Stimulated activated CD4-positive, alpha-beta T cell treated with anti-CD3 and anti-CD28 coated beads, Interleukin-1b, Interleukin-23, amount 100 ng/mL, for 24 hours (primary cell): ENCODE results near the gene PXYLP1.

ENCODE experiments used
- DNase-seq, 4 experiments: peaks; one replicate each; pipeline ENCODE4 v3.0.0-alpha.2; 2020; ENCODE audit warnings: low read depth in 4 of 4, low spot score in 1 of 4

PXYLP1 gene

GRCh38 chr3:141246958-141247301 lies 15.3 kb downstream of the PXYLP1 start:
- no peak for DNase-seq

GRCh38 chr3:141248064-141248463 lies 16.4 kb downstream of the PXYLP1 start:
- no peak for DNase-seq

- no peak for DNase-seq
Observed at GRCh38 chr3:141249041-141249440, 17.4 kb downstream of the PXYLP1 start.

DNA sequence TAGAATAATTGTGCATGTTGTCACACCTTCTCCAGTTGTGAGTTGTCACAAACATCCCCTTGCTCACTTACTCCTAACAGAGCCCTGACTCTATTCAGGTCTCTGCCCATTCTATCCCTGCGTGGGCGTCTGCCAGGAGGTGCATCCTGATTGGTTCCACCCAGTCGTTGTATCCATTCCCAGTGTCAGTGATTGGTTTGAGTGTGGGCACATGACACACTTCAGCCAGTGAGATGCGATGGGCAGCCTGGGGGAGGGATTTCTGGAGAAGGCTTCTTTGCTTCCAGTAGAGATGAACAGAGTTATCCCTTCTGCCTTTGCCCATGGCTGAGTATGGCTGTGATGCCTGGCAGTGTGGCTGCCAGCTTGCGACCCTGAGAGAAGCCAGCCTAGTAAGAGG lies 18.7 kb downstream of the PXYLP1 start:
- DNase-seq: no peak

DNA sequence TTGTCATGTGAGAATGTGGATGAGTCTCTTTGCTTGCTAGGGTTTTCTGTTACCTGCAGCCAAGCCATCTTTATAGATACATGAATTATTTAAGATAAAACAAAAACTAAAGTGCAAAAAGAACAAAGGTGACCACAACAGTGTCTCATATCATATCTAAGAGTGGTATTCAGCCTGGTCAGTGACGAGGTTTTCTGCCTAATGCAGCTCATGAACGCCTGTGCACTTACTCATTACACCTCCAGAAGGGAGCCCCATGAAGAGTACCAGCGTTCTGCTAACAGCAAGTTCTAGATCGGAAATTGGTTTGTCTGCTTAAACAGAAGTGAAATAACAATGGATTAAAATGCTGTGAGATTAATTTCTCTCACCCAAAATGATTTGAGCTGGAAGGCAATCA lies 19.2 kb downstream of the PXYLP1 start:
- no peak for DNase-seq

- no peak for DNase-seq
Observed at GRCh38 chr3:141253326-141253725, 21.7 kb downstream of the PXYLP1 start.

- DNase-seq: no peak
Observed at GRCh38 chr3:141253811-141254210, 22.2 kb downstream of the PXYLP1 start.

DNA sequence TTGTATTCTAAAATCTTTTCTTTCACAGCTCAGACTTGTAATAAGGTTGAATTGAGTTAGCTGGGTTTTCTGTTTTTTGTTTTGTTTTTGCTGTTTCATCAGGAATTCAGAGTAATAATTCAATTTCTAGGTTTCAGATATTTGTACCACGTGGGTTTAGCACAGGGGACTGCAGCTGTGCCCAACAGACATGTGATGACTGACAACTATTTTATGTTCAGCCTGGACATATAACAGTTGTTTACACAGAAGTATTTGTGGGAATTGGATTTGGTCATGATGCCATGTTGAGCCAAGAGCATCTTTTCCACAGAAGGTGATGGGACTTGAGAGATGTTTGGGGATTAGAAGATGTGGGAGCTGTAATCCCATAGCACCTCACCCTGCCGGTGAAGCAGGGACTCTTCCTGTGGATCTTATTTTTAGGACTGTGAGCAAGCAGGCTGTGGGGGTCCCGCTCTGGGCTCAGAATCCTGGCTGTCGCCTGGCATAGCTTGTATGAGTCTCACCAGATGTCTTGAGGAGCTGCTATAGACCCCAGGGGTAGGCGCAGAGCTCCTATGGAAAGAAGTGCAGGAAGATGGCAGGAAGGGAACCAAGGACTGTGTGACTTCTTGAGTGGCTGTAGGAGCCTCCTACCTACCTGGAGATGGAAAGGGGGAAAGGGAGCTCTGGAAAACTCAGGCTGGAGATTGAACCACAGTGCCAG lies 23.7 kb downstream of the PXYLP1 start:
- no peak for DNase-seq

- no peak for DNase-seq
Observed at GRCh38 chr3:141255846-141256261, 24.2 kb downstream of the PXYLP1 start.

DNA sequence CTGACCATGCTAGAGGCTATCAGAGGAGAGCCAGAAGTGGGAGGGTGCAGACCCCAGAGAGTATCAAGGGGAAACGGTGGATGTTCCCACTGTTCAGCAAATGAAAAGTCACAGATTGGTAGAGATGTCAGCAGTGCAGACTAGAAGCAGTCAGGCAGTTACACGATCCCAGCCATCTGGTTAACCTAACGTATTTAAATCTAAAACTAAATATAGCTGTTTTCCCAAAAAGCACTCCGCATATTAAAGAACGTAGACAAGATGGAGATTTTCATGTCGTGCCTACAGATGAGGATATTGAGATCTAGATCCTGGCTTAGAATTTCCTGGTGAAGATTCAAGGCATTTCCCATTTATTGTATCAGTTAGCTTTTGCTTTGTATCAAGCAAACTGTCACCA lies 25.2 kb downstream of the PXYLP1 start:
- DNase-seq: no peak

GRCh38 chr3:141257961-141258360 lies 26.3 kb downstream of the PXYLP1 start:
- no peak for DNase-seq

GRCh38 chr3:141258973-141259372 lies 27.3 kb downstream of the PXYLP1 start:
- no peak for DNase-seq

GRCh38 chr3:141259821-141260629 lies 28.4 kb downstream of the PXYLP1 start:
- DNase-seq: no peak

DNA sequence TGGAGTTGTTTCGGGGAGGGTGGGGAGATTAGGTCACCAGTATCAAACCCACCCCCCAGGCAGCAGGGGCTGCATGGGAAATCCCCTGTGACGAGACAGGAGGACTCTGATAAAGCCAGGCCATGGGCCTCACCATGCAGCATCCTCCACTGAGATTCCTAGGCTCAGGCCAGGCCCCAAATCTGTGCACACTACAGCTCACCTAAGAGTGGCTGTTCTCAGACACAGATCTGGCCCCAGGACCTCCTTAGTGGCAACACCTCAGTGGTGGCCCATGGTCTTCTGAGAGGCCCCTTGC lies 29.0 kb downstream of the PXYLP1 start:
- DNase-seq: no peak

- no peak for DNase-seq
Observed at GRCh38 chr3:141261472-141262307, 30.1 kb downstream of the PXYLP1 start.

DNA sequence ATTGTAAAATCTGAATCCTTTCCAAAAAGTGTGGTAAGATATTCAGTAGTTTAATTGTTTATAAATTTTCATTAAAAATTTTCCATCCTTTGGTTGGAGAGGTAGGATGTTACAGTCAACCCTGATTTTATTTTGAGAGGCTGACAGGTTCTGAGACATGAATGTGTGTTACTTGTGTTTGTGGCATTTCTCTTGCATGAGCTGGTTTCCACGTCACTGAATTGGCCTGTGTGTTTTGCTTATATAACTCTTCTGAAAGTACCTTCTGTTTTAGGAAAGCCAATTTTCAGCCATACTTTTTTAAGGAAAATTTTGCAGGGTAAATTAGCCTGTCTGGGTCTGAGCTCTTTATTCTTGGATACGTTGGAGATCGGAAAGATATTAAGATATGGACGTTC lies 30.7 kb downstream of the PXYLP1 start:
- no peak for DNase-seq

DNA sequence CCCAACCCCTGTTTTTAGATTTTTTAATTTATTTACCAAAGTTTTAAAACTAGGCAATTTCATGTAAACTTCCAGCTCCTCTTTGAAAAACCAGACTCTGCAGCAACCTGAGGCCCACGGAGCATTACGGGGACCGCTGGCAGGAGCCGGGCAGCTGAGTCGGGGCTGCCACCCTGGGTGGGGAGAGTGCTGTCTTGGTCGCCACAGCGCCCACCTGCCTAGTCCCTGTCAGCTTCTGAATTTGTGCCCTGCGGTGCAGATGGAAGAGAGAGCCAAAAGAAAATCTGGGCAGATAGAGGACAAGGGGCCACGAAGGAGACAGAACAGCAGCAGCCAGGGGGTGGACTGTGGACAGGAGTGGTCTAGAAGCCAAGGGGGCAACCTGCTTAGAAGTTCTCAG lies 34.6 kb downstream of the PXYLP1 start:
- DNase-seq: no peak

- no peak for DNase-seq
Observed at GRCh38 chr3:141266797-141267555, 35.4 kb downstream of the PXYLP1 start.

GRCh38 chr3:141267629-141268028 lies 36.0 kb downstream of the PXYLP1 start:
- DNase-seq: no peak

GRCh38 chr3:141268306-141268705 lies 36.7 kb downstream of the PXYLP1 start:
- DNase-seq: no peak

DNA sequence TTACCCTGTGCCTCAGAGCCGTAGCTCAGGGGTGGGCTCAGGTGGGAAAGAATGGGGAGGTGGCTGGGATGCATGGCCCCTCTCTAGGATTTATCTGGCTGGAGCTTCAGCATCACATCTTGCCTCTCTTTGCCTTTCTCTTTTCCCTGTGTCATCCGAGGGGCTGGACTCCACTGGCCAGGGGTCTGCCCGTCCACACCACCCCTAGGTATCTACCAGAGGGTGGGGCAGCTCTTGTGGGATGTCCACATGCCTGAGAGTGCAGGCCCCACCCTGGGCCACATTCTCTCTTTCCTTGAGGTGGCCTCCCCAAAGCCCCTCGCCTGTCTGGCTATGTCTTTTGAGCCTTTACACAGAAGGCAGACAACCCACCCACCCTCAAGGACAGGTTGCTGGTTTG lies 37.2 kb downstream of the PXYLP1 start:
- no peak for DNase-seq
